Common myeloid progenitor, CD34-positive (primary cell): ENCODE measurements around the gene GPRC5B.

ENCODE experiments used
- CTCF ChIA-PET: fragments of 350-600 bp; sonication (Branson Sonifier 250); formaldehyde crosslinking; loops from one replicate; lab custom pipeline; 2021; ENCODE audit warnings: antibody characterized with exemption; lab: Charles Lee
- POLR2A ChIA-PET: fragments of 350-600 bp; sonication (Branson Sonifier 250); formaldehyde crosslinking; loops from one replicate; lab custom pipeline; 2021; ENCODE audit warnings: antibody characterized with exemption; lab: Charles Lee
- DNase-seq, 3 donors: peaks; one replicate each; pipeline versions ENCODE4 v3.0.0 to v3.0.0-alpha.2; 2013
- H3K27ac ChIP-seq, 2 experiments: 1 replicate in 1 of 2; 2 replicates in 1 of 2; pipeline ENCODE4 v1.7.0; 2013; ENCODE audit warnings: inconsistent platforms in 2 of 2, low read length in 2 of 2, mild to moderate bottlenecking in 2 of 2, low read depth in 1 of 2, moderate library complexity in 1 of 2; ENCODE audit not compliant: severe bottlenecking in 2 of 2, insufficient read depth in 1 of 2, poor library complexity in 1 of 2
- H3K27me3 ChIP-seq, 5 experiments: replicated peaks in 2 of 5; 1 replicate in 3 of 5; 2 replicates in 2 of 5; pipeline versions ENCODE4 v1.6.1 to v1.7.0; 2013; ENCODE audit warnings: low read length in 4 of 5, mild to moderate bottlenecking in 2 of 5, moderate library complexity in 2 of 5, inconsistent platforms in 1 of 5; ENCODE audit not compliant: insufficient read depth in 5 of 5, control insufficient read depth in 4 of 5
- H3K36me3 ChIP-seq, 4 experiments: 1 replicate in 2 of 4; 2 replicates in 2 of 4; pipeline versions ENCODE4 v1.6.1 to v1.7.0; 2013; ENCODE audit warnings: low read length in 3 of 4, control low read depth in 1 of 4, mild to moderate bottlenecking in 1 of 4; ENCODE audit not compliant: control insufficient read depth in 4 of 4, insufficient read depth in 4 of 4
- H3K4me1 ChIP-seq, 4 experiments: 1 replicate in 3 of 4; 2 replicates in 1 of 4; pipeline versions ENCODE4 v1.6.1 to v1.7.1; 2013; ENCODE audit warnings: low read length in 3 of 4, mild to moderate bottlenecking in 3 of 4, control low read depth in 1 of 4, inconsistent platforms in 1 of 4, moderate library complexity in 1 of 4; ENCODE audit not compliant: control insufficient read depth in 4 of 4, insufficient read depth in 4 of 4; ENCODE audit errors: control extremely low read depth in 1 of 4
- H3K4me3 ChIP-seq, 7 experiments: 1 replicate in 4 of 7; 2 replicates in 3 of 7; pipeline versions ENCODE4 v1.5.1 to v1.7.0; 2013; ENCODE audit warnings: mild to moderate bottlenecking in 7 of 7, low read length in 6 of 7, moderate library complexity in 6 of 7, inconsistent platforms in 2 of 7, low read depth in 2 of 7, control low read depth in 1 of 7; ENCODE audit not compliant: insufficient read depth in 4 of 7, control insufficient read depth in 1 of 7; ENCODE audit errors: extremely low read depth in 1 of 7
- H3K9me3 ChIP-seq, 5 experiments: 1 replicate in 4 of 5; 2 replicates in 1 of 5; pipeline versions ENCODE4 v1.6.1 to v1.7.1; 2013; ENCODE audit warnings: low read length in 4 of 5, mild to moderate bottlenecking in 2 of 5, inconsistent platforms in 1 of 5, low read depth in 1 of 5, moderate library complexity in 1 of 5; ENCODE audit not compliant: control insufficient read depth in 4 of 5, insufficient read depth in 2 of 5; ENCODE audit errors: control extremely low read depth in 1 of 5
- WGBS: methylation state at CpG from one replicate; pipeline ENCODE4 v1.1.5; 2013; ENCODE audit not compliant: insufficient coverage; 5-methylcytosine and 5-hydroxymethylcytosine counted together

Gene GPRC5B

DNA sequence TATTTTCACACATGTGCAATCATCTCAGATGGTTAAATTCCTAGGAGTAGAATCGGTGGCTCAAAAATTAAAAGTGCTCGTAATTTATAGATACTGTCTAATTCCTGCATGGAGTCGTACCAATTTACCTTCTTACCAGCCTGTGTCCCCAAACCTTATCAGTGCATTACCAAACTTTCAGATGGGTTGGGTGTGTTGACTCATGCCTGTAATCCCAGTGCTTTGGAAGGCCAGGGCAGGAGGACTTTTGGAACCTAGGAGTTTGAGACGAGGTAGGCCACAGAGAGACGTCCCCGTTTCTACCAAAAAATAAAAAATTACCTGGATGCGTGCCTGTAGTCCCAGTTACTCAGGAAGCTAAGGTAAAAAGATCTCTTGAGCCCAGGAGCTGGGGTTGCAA lies 34.5 kb upstream of the GPRC5B start:
- 90% methylated on average over 2 of the region's 7 CpGs for WGBS
- Histone ChIP-seq H3K27ac (no peak overlapping the region), H3K4me3 (no peak overlapping the region), H3K4me1 (no peaks in the 10 kb centered on the region), H3K27me3 (peaks cover 0 to 8% (median 0%) of the 10 kb centered on the region in 5 experiments), H3K9me3 (no peaks in the 10 kb centered on the region), H3K36me3 (no peaks in the 10 kb centered on the region)
- ChIA-PET POLR2A (no interaction called here), CTCF (interaction anchor here (0.6 kb wide), 1 partner anchor 386 kb away, joined by 3 read pairs; no protein-coding TSS in a partner anchor)
- no peak for DNase-seq

- H3K27me3 ChIP-seq = peaks cover 0 to 3% (median 0%) of the 10 kb centered on the region in 5 experiments
- no peaks in the 10 kb centered on the region for H3K36me3 ChIP-seq
- 91% methylated on average over 5 of the region's 5 CpGs for WGBS
- H3K4me3 ChIP-seq = no peak overlapping the region
- ChIA-PET CTCF (no interaction called here), POLR2A (no interaction called here)
- H3K4me1 ChIP-seq = no peaks in the 10 kb centered on the region
- DNase-seq = no peak
- no peaks in the 10 kb centered on the region for H3K9me3 ChIP-seq
- no peak overlapping the region for H3K27ac ChIP-seq
Observed at GRCh38 chr16:19916064-19916463, 31.4 kb upstream of the GPRC5B start.

DNA sequence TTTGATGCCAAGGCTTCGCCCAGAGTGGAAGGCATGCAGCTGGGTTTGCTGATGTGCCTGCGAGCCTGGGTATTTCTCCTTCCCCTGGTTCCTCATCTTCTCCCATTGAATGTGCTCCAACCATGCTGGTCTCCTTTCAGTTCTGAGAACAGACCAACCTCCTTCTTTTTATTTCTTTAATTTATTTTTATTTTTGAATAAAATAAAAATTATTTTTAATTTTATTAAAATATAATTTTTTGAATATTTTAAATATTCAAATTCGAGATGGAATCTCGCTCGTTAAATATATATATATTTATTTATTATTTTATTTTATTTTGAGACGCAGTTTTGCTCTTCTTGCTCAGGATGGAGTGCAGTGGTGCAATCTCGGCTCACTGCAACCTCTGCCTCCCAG lies 30.2 kb upstream of the GPRC5B start:
- Histone ChIP-seq H3K9me3 (no peaks in the 10 kb centered on the region), H3K4me1 (no peaks in the 10 kb centered on the region), H3K27me3 (peaks cover 0 to 2% (median 0%) of the 10 kb centered on the region in 5 experiments), H3K4me3 (no peak overlapping the region), H3K27ac (no peak overlapping the region), H3K36me3 (no peaks in the 10 kb centered on the region)
- WGBS = 100% methylated on average over 2 of the region's 7 CpGs
- ChIA-PET POLR2A (no interaction called here), CTCF (no interaction called here)
- DNase-seq = no peak

DNA sequence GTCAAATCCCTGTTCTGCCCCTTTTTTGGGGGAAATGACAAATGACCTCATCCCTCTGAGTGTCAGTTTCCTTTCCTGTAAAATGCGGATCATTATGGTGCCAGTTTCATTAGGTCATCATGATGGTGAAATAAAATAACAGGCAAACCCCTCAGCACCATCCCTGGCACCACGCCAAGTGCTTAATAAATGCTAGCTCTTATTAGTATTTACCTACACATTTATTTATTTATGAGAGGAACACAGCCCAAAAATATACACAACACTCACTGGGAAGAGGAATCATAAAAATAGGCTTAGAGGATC lies 28.6 kb upstream of the GPRC5B start:
- CTCF ChIA-PET = interaction anchor here (0.7 kb wide), 1 partner anchor 386 kb away, joined by 3 read pairs; no protein-coding TSS in a partner anchor
- H3K27me3 ChIP-seq = peaks cover 0 to 2% (median 0%) of the 10 kb centered on the region in 5 experiments
- no peak for DNase-seq
- WGBS = no CpG with 5 or more reads among the region's 2 CpGs
- no peaks in the 10 kb centered on the region for H3K36me3 ChIP-seq
- no peaks in the 10 kb centered on the region for H3K9me3 ChIP-seq
- H3K4me3 ChIP-seq = no peak overlapping the region
- no peak overlapping the region for H3K27ac ChIP-seq
- POLR2A ChIA-PET = interaction anchor here (1.1 kb wide), 1 partner anchor 44 kb away, joined by 3 read pairs; no protein-coding TSS in a partner anchor
- H3K4me1 ChIP-seq = no peaks in the 10 kb centered on the region

GRCh38 chr16:19912455-19913339 lies 28.0 kb upstream of the GPRC5B start:
- H3K9me3 ChIP-seq = no peaks in the 10 kb centered on the region
- peaks cover 0 to 1% (median 0%) of the 10 kb centered on the region in 4 experiments for H3K4me1 ChIP-seq
- no peak overlapping the region for H3K27ac ChIP-seq
- WGBS = 81% methylated on average over 21 of the region's 22 CpGs
- ChIA-PET CTCF (interaction anchor here (0.7 kb wide), 2 partner anchors 14 to 387 kb away, joined by 3 to 5 read pairs; no protein-coding TSS in a partner anchor), POLR2A (interaction anchor here (1.1 kb wide), 1 partner anchor 45 kb away, joined by 3 read pairs; no protein-coding TSS in a partner anchor)
- DNase-seq = no peak
- H3K4me3 ChIP-seq = no peak overlapping the region
- peaks cover 0 to 2% (median 0%) of the 10 kb centered on the region in 5 experiments for H3K27me3 ChIP-seq
- H3K36me3 ChIP-seq = no peaks in the 10 kb centered on the region

- ChIA-PET CTCF (interaction anchor here (0.7 kb wide), 1 partner anchor 13 kb away, joined by 5 read pairs; no protein-coding TSS in a partner anchor), POLR2A (no interaction called here)
- WGBS = 71% methylated on average over 8 of the region's 8 CpGs
Observed at GRCh38 chr16:19911747-19912454, 27.3 kb upstream of the GPRC5B start.

More at GRCh38 chr16:19911747-19912454, 27.3 kb upstream of the GPRC5B start:
- H3K9me3 ChIP-seq = no peaks in the 10 kb centered on the region
- no peaks in the 10 kb centered on the region for H3K36me3 ChIP-seq
- peaks cover 0 to 2% (median 0%) of the 10 kb centered on the region in 5 experiments for H3K27me3 ChIP-seq
- no peak for DNase-seq
- H3K4me3 ChIP-seq = no peak overlapping the region
- no peak overlapping the region for H3K27ac ChIP-seq
- peaks cover 0 to 3% (median 0%) of the 10 kb centered on the region in 4 experiments for H3K4me1 ChIP-seq
